Measurements from ENCODE around the gene CCDC40. TPM values are rescaled to one million over a fixed set of nuclear protein-coding genes. Genes with fewer than 3 reads are reported as not detected.
A peak's percentile ranks its signal among the peaks of the same experiment; 100 is the strongest.

Gene CCDC40
- total RNA-seq, 1 experiment from 2014 or later: 11.3 TPM

- Histone ChIP-seq H3K36me3 (no peaks in the 10 kb centered on the region; the same call in 1 of the 2 replicates), H3K4me3 (no peak overlapping the region), H3K4me1 (peaks cover 8% of the 10 kb centered on the region), H3K9me3 (replicated peaks) (peaks cover 5% of the 10 kb centered on the region; the same call in 1 of the 2 replicates), H3K27ac (no peak overlapping the region), H3K27me3 (no peaks in the 10 kb centered on the region)
- DNase-seq: peak in 1 of 2 experiments; percentile 48
Measured at GRCh38 chr17:80109713-80110446, 73.4 kb downstream of the CCDC40 start.

GRCh38 chr17:80110447-80110812 lies 74.0 kb downstream of the CCDC40 start:
- Histone ChIP-seq H3K27ac (no peak overlapping the region), H3K9me3 (replicated peaks) (peaks cover 9% of the 10 kb centered on the region; the same call in 1 of the 2 replicates), H3K4me3 (no peak overlapping the region), H3K36me3 (no peaks in the 10 kb centered on the region; the same call in 1 of the 2 replicates), H3K27me3 (no peaks in the 10 kb centered on the region), H3K4me1 (peaks cover 8% of the 10 kb centered on the region)
- DNase-seq: no peak

- H3K27me3 ChIP-seq: no peaks in the 10 kb centered on the region
- H3K27ac ChIP-seq: no peak overlapping the region
- H3K4me1 ChIP-seq: peaks cover under 1% of the 10 kb centered on the region
- peaks cover 9% of the 10 kb centered on the region; the same call in 1 of the 2 replicates for H3K9me3 ChIP-seq (replicated peaks)
- DNase-seq: no peak
- H3K4me3 ChIP-seq: no peak overlapping the region
- no peaks in the 10 kb centered on the region; the same call in 1 of the 2 replicates for H3K36me3 ChIP-seq
Measured at GRCh38 chr17:80110927-80111701, 74.7 kb downstream of the CCDC40 start.

GRCh38 chr17:80111702-80112470 lies 75.4 kb downstream of the CCDC40 start:
- Histone ChIP-seq H3K27ac (no peak overlapping the region), H3K4me3 (no peak overlapping the region), H3K36me3 (no peaks in the 10 kb centered on the region; the same call in 1 of the 2 replicates), H3K4me1 (no peaks in the 10 kb centered on the region; the same call in 1 of the 2 replicates), H3K9me3 (replicated peaks) (peaks cover 9% of the 10 kb centered on the region; the same call in 1 of the 2 replicates), H3K27me3 (no peaks in the 10 kb centered on the region)
- DNase-seq: no peak

GRCh38 chr17:80112471-80113032 lies 76.1 kb downstream of the CCDC40 start:
- Histone ChIP-seq H3K27me3 (no peaks in the 10 kb centered on the region), H3K9me3 (replicated peaks) (peaks cover 9% of the 10 kb centered on the region; the same call in 1 of the 2 replicates), H3K27ac (no peak overlapping the region), H3K4me1 (no peaks in the 10 kb centered on the region; the same call in 1 of the 2 replicates), H3K36me3 (no peaks in the 10 kb centered on the region; the same call in 1 of the 2 replicates), H3K4me3 (no peak overlapping the region)
- no peak for DNase-seq

- no peak overlapping the region for H3K4me3 ChIP-seq
- H3K36me3 ChIP-seq: no peaks in the 10 kb centered on the region; the same call in 1 of the 2 replicates
- H3K27me3 ChIP-seq: no peaks in the 10 kb centered on the region; the same call in 1 of the 2 replicates
- H3K9me3 ChIP-seq (replicated peaks): peaks cover 9% of the 10 kb centered on the region; the same call in 1 of the 2 replicates
- DNase-seq: no peak
- no peak overlapping the region for H3K27ac ChIP-seq
- no peaks in the 10 kb centered on the region; the same call in 1 of the 2 replicates for H3K4me1 ChIP-seq
Measured at GRCh38 chr17:80113033-80113484, 76.6 kb downstream of the CCDC40 start.

GRCh38 chr17:80114758-80115157 lies 78.3 kb downstream of the CCDC40 start:
- H3K4me1 ChIP-seq: peaks cover 5% of the 10 kb centered on the region; the same call in 1 of the 2 replicates
- H3K27ac ChIP-seq: no peak overlapping the region
- H3K27me3 ChIP-seq: peaks cover 6% of the 10 kb centered on the region; the same call in 1 of the 2 replicates
- no peaks in the 10 kb centered on the region; the same call in 1 of the 2 replicates for H3K36me3 ChIP-seq
- H3K9me3 ChIP-seq (replicated peaks): peaks cover 9% of the 10 kb centered on the region; the same call in 1 of the 2 replicates
- no peak for DNase-seq
- H3K4me3 ChIP-seq: no peak overlapping the region

GRCh38 chr17:80115159-80115558 lies 78.7 kb downstream of the CCDC40 start:
- peaks cover 6% of the 10 kb centered on the region; the same call in 1 of the 2 replicates for H3K27me3 ChIP-seq
- peaks cover 9% of the 10 kb centered on the region; the same call in 1 of the 2 replicates for H3K9me3 ChIP-seq (replicated peaks)
- H3K4me1 ChIP-seq: peaks cover 5% of the 10 kb centered on the region; the same call in 1 of the 2 replicates
- DNase-seq: no peak
- H3K27ac ChIP-seq: no peak overlapping the region
- H3K4me3 ChIP-seq: no peak overlapping the region
- no peaks in the 10 kb centered on the region; the same call in 1 of the 2 replicates for H3K36me3 ChIP-seq

- Histone ChIP-seq H3K4me3 (no peak overlapping the region), H3K36me3 (no peaks in the 10 kb centered on the region; the same call in 1 of the 2 replicates), H3K4me1 (peaks cover 5% of the 10 kb centered on the region; the same call in 1 of the 2 replicates), H3K27me3 (peaks cover 6% of the 10 kb centered on the region; the same call in 1 of the 2 replicates), H3K9me3 (replicated peaks) (peaks cover 9% of the 10 kb centered on the region; the same call in 1 of the 2 replicates), H3K27ac (no peak overlapping the region)
- no peak for DNase-seq
Measured at GRCh38 chr17:80116276-80116920, 80.0 kb downstream of the CCDC40 start.

- Histone ChIP-seq H3K27ac (no peak overlapping the region), H3K4me3 (no peak overlapping the region), H3K4me1 (peaks cover 5% of the 10 kb centered on the region; the same call in 1 of the 2 replicates), H3K27me3 (peaks cover 6% of the 10 kb centered on the region; the same call in 1 of the 2 replicates), H3K9me3 (replicated peaks) (peaks cover 9% of the 10 kb centered on the region; the same call in 1 of the 2 replicates), H3K36me3 (no peaks in the 10 kb centered on the region; the same call in 1 of the 2 replicates)
- DNase-seq: no peak
Measured at GRCh38 chr17:80116921-80117380, 80.5 kb downstream of the CCDC40 start.

- H3K4me1 ChIP-seq: peaks cover 5% of the 10 kb centered on the region; the same call in 1 of the 2 replicates
Measured at GRCh38 chr17:80117491-80118401, 81.3 kb downstream of the CCDC40 start.

GRCh38 chr17:80118601-80119270 lies 82.3 kb downstream of the CCDC40 start:
- Histone ChIP-seq H3K27me3 (peaks cover 6% of the 10 kb centered on the region; the same call in 1 of the 2 replicates), H3K9me3 (replicated peaks) (peaks cover 9% of the 10 kb centered on the region; the same call in 1 of the 2 replicates), H3K4me1 (peaks cover 9% of the 10 kb centered on the region), H3K27ac (no peak overlapping the region), H3K4me3 (no peak overlapping the region), H3K36me3 (no peaks in the 10 kb centered on the region; the same call in 1 of the 2 replicates)
- DNase-seq: no peak

More at GRCh38 chr17:80117491-80118401, 81.3 kb downstream of the CCDC40 start:
- no peak for DNase-seq
- H3K9me3 ChIP-seq (replicated peaks): peaks cover 9% of the 10 kb centered on the region; the same call in 1 of the 2 replicates
- no peak overlapping the region for H3K27ac ChIP-seq
- H3K4me3 ChIP-seq: no peak overlapping the region
- no peaks in the 10 kb centered on the region; the same call in 1 of the 2 replicates for H3K36me3 ChIP-seq
- H3K27me3 ChIP-seq: peaks cover 6% of the 10 kb centered on the region; the same call in 1 of the 2 replicates

Data from SJCRH30 (cell line).